NCI-H774 (cell line): ENCODE results near the gene CDKL5.

ENCODE experiments used
- DNase-seq: peaks from one replicate; lab custom pipeline; 2025; lab: John Stamatoyannopoulos, UW

Gene CDKL5

GRCh38 chrX:18457000-18457399 lies 31.6 kb downstream of the CDKL5 start:
- DNase-seq: no peak

DNA sequence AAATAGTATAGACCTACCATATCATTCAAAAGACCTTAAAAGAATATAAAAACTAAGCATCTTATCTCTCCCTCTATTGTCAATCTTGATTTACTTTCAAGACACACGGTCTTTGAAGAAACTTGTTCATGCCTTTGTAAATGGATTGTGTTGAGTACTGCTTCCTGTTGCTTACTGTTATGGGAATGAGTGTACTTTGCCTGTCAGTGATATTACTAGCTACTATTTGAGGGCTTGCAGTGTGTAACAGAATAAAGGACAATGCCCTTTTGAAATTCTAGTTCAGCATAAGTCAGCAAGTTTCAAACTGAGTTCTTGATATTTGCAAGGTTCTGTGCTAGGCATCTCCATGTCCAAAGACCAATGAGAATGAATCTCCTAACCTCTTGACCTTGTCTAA lies 36.0 kb downstream of the CDKL5 start:
- DNase-seq: no peak

DNA sequence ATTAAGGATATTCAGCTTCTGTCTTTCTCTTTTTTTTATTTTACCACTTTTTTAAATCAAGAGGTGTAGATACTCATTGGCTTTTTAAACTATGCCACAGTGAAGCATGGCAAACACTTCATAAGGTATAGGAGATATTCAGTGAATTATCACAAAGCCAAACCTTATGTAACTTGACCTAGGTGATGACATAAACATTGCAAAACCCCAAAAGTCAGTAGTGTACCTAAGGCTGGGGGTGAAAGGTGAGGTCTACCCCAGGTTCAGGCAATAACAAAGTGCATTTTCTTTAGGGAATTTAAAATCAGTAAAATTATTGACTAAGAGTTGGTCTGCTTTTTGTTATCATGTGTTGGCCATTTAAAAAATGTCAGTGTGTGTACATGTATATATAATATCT lies 39.1 kb downstream of the CDKL5 start:
- DNase-seq: no peak

- no peak for DNase-seq
These were observed 39.6 kb downstream of the CDKL5 start for GRCh38 chrX:18465051-18465450.

- no peak for DNase-seq
These were observed 43.2 kb downstream of the CDKL5 start for GRCh38 chrX:18468599-18468998.

DNA sequence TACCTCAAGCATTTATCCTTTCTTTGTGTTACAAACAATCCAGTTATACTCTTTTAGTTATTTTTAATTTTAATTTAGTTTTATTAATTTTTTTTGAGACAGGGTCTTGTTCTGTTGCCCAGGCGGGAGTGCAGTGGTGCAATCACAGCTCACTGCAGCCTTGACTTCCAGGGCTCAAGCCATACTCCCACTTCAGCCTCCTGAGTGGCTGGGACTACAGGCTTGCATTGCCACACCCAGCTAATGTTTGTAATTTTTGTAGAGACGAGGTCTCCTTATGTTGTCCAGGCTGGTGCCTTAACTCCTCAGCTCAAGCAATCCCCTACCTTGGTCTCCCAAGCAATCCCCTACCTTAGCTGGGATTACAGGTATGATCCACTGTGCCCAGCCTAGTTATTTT lies 45.9 kb downstream of the CDKL5 start:
- no peak for DNase-seq

- no peak for DNase-seq
These were observed 65.6 kb downstream of the CDKL5 start for GRCh38 chrX:18490806-18491555.

DNA sequence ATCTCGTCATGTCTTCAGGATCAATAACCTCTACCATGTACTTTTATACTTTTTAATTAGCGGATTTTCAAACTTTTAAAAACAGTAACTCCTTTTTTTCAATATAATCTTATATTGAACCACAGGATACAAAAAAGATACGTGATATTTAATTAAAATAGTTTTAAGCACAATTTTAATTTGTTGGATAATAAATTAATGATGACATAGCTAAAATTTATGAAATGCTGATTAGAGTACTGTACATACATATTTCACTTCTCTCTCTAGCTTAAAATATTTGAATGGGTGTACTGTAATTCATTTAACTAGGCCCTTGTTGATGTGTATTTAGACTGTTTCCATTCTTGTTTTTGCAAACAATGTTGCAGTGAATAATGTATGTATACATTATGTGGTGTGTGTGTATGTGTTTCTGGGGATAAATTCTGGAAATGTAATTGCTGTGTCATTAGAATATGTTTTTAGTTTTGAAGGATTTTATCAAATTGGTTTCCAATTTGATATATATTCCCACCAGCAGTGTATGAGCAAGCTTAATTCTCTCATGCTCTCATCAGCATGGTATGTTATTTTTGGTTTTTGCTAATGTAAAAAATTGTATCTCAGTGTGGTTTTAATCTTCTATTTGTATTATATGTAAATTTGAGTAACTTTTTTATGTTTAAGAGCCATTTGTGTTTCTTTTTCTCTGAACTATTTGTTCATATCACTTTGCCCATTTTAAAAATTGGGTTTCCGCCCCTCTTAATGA lies 66.4 kb downstream of the CDKL5 start:
- no peak for DNase-seq

DNA sequence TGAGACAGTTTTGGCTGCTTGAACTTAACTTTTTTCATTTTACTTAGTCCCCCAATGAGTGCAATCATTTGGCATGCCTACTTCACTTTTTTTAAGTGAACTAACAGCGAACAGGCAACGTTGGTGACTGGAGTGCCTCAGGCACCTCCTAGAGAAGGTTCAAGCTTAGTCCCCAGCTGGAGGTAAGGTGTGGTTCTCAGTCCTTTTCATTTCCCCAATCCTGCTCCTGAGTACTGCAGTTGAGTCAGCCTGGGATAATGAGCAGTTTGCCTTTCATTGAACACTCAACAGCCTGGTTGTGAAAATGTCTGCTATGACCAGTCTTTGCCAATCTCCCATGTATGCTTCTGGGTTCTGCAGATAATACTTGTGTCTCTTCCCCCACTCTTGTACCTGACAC lies 109.5 kb downstream of the CDKL5 start:
- DNase-seq: no peak

DNA sequence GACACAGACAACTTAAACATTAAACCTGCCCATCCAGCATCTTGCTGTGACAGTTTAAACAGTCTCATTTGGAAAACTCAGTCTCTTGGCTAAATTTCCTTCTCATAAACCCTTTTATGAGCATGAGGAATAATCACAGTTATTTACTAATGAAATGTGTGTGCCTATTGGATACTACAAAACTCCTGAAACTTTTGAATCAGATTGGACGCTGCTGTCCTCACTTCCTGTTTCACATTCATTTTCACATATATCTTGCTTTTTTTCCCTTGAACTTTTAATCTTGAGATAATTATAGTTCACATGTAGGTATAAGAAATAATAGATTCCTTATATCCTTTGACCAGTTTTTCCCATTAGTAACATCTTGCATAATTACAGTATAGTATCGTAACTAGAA lies 111.7 kb downstream of the CDKL5 start:
- DNase-seq: no peak

- no peak for DNase-seq
These were observed 112.1 kb downstream of the CDKL5 start for GRCh38 chrX:18537524-18537923.

- no peak for DNase-seq
These were observed 116.7 kb downstream of the CDKL5 start for GRCh38 chrX:18542131-18542530.

GRCh38 chrX:18542905-18543304 lies 117.5 kb downstream of the CDKL5 start:
- DNase-seq: no peak

DNA sequence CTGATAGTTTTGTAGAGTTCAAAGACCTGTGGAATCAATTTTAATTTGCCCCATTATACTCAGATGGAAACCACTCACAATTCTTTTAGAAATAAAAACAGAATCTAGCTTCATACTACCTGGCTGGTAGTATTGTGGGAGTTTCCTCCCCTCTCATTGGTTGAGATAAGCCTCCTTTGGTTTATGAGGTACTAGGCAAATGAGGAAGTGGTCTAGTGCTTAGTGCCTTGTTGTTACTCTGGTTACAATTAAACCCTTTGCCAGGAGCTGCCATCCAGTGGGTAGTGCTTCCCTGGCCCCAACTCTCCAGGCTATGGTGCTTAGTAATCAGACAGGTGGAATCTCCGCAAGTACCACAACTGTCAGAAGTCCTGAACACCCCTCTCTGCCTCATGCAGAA lies 118.3 kb downstream of the CDKL5 start:
- DNase-seq: no peak

DNA sequence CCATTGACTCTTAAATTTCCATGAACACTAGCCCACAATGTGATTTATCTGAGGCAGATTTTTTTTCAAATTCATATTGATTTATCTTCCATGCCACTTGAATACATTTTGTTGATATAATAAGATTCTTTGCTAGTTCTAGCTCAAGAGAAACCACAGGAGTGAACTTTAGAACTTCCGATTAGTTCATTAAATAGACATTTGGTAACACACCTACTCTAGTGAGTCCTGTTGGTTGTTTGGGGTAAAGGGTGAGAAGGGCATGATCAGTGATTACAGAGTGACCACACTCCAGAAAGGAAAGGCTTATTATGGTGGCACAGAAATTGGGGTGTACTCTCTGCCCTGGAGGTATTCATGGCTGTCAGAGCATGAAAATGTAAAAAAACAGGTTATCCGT lies 120.4 kb downstream of the CDKL5 start:
- no peak for DNase-seq

DNA sequence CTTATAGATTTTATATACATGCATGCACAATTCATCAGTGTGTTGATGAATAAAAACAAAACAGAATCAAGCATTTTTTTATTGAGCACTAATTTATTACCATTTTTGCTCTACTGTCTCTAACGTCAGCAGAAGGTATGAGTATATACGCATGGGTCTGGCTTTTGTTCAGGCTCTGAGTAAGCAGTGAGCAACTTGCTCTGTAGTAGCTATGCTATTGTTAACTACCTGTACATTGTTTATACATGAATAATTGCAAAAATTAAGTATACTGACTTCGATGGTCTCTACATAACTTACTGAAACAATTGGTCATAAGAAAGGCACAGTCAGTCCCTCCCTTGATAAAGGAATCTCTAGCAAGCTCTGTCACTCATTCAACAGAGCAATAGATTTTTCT lies 123.6 kb downstream of the CDKL5 start:
- no peak for DNase-seq

DNA sequence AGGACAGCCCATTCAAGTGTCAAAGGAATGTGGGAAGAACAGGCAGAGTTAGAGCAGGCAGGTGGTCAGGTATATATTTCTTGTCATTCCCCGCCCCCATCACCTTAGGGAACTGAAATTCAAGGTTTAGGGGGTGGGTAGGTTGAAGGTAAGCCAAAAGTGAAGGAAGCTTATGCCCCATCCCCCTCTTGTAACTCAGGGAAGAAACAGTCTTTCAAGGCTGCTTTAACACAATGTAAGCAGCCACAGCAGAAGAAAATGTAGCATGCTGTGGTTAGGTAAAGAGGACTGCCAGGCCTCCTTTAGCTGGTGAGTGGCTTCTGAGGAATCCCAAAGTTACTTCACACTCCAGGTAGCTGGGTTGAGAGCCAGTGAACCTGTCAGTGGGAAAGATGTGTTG lies 124.2 kb downstream of the CDKL5 start:
- no peak for DNase-seq

GRCh38 chrX:18557879-18558278 lies 132.5 kb downstream of the CDKL5 start:
- no peak for DNase-seq

DNA sequence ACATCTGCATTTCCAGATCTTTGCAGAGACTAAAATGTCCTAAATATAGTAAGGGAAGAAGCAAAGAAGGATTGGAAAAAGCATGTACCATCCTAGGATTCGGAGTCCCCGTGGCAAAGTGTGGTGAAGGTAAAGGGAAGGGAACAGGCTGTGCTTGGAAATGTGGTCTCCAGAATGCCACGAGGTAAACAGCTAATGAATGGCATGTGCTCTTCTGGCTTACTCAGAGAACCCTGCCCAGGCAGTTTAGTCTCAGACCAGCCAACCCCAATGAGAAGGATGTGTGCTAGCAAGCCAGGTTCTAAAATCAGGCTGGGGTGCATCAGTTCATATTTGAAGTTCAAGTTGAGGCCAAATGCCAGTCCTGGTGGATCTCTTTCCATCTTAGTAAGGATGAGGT lies 133.4 kb downstream of the CDKL5 start:
- DNase-seq: no peak

DNA sequence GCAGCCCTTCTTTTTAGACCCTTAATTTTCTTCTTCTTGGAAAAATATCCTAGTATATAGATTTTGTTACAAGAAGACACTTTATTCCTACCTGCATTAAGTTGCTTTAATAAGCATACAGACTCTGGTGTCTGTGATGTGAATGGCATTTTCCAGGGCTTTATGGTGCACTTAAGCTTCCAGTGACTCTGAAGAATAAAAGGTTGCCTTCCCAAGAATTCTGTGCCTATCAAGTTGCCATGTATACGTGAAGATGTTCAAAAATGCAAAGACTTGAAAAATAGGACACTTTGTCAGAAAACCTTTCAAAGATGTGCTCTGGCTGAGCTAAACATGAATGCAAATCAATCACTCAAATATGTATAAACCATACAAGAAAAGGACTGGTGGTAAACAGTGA lies 135.6 kb downstream of the CDKL5 start:
- no peak for DNase-seq

DNA sequence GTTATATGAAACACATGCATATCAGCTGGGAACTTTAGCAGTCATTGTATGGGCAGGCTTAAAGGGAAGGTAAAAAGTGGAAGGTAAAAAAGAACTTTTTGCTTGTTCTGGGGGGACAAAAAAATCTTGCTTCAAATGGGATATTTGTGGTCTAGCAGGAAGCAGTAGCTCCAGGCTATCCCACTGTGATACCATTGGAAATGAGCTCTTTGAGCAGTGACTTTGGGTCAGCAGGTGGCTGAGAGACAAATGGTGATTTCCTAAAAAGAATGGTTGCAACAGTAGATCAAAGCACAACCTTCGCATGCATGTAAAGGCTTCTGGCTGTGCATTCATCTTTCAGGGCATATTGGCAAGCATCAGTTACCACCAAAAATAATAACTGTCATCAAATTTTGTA lies 140.3 kb downstream of the CDKL5 start:
- DNase-seq: no peak

GRCh38 chrX:18566748-18567147 lies 141.3 kb downstream of the CDKL5 start:
- DNase-seq: no peak

DNA sequence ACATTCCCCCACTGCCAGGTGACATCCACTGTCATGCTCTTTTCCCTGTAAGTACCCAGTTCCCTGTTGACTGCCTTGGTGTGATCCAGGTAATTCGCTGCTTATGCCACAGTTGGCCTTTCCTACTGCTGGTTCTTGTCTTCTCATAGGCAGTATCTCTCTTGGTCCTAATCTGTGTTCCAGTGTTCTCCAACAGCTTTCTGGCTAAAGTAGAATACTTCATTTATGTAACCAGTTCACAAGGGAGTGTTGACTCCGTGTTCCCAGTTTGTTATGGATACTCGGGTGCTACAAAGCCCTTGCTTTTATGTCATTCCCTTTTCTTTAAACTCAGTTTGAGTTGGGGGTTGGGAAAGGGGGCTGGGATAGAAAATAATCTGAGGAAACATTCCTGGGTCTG lies 148.1 kb downstream of the CDKL5 start:
- DNase-seq: no peak

- DNase-seq: no peak
These were observed 149.2 kb downstream of the CDKL5 start for GRCh38 chrX:18574591-18574990.
